GM12892 (cell line): ENCODE results near the gene RAC3.

ENCODE experiments used
- POLR2A ChIP-seq: IDR thresholded peaks from 2 replicates; pipeline ENCODE4 v1.6.1; 2011; ENCODE audit warnings: low read depth, low read length, control low read depth
- POLR2AphosphoS5 ChIP-seq: IDR thresholded peaks from 2 replicates; pipeline ENCODE4 v1.6.1; 2011; ENCODE audit warnings: low read depth, low read length, control low read depth
- TAF1 ChIP-seq: IDR thresholded peaks from 2 replicates; pipeline ENCODE4 v1.6.1; 2011; ENCODE audit warnings: low read depth, mild to moderate bottlenecking, control low read depth, low read length, borderline replicate concordance

DNA sequence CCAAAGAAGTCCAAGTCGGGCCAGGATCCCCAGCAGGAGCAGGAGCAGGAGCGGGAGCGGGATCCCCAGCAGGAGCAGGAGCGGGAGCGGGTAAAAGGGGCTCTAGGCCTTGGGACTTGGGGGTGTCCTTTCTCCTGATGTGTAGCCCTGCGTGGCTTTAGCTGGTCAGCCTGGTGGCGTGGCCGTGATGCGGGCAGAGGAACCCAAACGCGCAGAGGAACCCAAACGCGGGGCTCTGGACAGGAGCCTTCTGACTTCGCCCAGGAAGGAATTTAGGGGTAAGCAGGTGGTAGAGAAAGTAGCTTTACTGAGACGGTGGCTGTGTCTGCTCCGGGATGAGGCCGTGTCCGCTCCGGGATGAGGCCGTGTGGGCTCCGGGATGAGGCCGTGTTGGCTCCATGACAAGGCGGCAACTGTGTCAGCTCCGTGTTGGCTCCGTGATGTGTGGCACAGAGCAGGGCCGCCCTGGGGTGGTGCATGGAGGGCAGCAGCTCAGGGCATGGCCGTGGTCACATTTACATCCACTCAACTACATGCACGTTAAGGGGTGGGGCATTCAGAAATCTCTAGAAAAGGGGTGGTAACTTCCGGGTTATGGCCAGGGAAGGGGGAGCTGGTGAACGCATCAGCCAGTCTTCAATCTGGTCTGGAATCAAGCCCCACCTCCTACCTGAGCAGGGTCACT, 34.6 kb upstream of the RAC3 start:
- TF ChIP-seq POLR2AphosphoS5 (no peak), POLR2A (no peak), TAF1 (no peak)
